ENCODE data around the gene ANGPTL4. TPM values are rescaled to one million over a fixed set of nuclear protein-coding genes. Genes with fewer than 3 reads are reported as not detected.

The ANGPTL4 gene
- total and polyA plus RNA-seq, 8 donors, result 2.8 to 169 (median 34.6) TPM

DNA sequence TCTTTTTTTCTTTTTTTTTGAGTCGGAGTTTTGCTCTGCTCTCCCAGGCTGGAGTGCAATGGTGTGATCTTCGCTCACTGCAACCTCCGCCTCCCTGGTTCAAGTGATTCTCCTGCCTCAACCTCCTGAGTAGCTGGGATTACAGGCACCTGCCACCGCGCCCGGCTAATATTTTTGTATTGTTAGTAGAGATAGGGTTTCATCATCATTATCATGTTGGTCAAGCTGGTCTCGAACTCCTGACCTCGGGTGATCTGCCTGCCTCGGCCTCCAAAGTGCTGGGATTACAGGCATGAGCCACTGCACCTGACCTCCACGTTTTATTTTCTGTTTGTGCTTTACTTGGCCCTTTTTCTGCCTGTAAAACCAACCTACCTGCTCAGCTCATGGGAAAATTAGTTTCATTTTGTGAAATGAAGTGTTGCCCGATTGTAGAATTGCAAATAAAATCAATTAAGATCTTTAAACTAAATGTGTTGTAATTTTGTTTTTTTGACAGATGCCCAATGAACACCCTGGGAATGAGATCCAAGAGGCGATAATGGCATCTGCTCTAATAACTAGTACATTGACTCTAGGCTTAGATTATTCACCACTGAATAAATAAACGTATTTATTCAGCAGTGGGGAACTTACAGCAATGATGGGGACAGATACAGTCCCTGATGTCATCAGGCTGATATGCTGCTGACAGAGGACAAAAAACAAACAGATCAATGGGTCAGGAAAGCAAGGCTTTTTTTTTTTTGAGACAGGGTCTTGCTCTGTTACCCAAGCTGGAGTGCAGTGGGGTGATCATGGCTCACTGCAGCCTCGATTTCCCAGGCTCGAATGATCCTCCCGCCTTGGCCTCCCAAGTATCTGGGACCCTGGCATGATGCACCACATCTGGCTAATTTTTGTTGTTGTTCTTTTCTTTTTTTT is 24.0 kb downstream of the ANGPTL4 start:
- peak in 2 of 6 donors; percentile 34 to 49 for DNase-seq
- Histone ChIP-seq H3K4me3 (no peak overlapping the region), H3K4me1 (peaks cover 28 to 50% (median 42%) of the 10 kb centered on the region in 3 donors), H3K9me3 (no peaks in the 10 kb centered on the region), H3K27me3 (no peaks in the 10 kb centered on the region), H3K27ac (peak overlapping the region; percentile 71 to 100 (median 88)), H3K36me3 (no peaks in the 10 kb centered on the region)
- FAIRE-seq, result no peak
- no peak for TF ChIP-seq CTCF (IDR thresholded peaks at IDR 0.05)
- peak; percentile 7 to 29 (median 11) for ATAC-seq
- intact Hi-C loops (cut with DNase I), result no loop called here
- 45 to 48% methylated on average over 16 of the region's 16 CpGs for WGBS, 2 donors

DNA sequence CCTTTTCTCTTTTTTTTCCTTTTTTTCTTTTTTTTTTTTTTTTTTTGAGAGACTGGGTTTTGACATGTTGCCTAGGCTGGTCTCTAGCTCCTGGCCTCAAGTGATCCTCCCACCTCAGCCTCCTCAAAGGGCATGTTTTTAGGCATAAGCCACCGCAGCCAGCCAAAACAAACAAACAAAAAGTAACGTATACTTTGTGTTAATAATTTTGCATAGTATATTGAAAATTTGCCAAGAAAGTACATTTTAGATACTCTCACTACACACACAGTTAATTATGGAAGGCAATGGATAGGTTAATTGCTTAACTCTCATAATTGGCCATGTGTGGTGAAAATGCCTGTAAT is 24.6 kb downstream of the ANGPTL4 start:
- intact Hi-C loops (cut with DNase I), result no loop called here
- ATAC-seq, result no peak
- TF ChIP-seq CTCF (IDR thresholded peaks at IDR 0.05), result no peak
- peaks cover 34 to 56% (median 48%) of the 10 kb centered on the region in 3 donors for H3K4me1 ChIP-seq
- DNase-seq, result no peak
- no peaks in the 10 kb centered on the region for H3K36me3 ChIP-seq
- WGBS, 2 donors, result 22 to 27% methylated on average over 2 of the region's 2 CpGs
- H3K27me3 ChIP-seq, result no peaks in the 10 kb centered on the region
- peak overlapping the region; percentile 71 to 100 (median 88) for H3K27ac ChIP-seq
- H3K4me3 ChIP-seq, result peak overlapping the region in 1 of 4 donors; percentile 87
- FAIRE-seq, result no peak
- no peaks in the 10 kb centered on the region for H3K9me3 ChIP-seq

DNA sequence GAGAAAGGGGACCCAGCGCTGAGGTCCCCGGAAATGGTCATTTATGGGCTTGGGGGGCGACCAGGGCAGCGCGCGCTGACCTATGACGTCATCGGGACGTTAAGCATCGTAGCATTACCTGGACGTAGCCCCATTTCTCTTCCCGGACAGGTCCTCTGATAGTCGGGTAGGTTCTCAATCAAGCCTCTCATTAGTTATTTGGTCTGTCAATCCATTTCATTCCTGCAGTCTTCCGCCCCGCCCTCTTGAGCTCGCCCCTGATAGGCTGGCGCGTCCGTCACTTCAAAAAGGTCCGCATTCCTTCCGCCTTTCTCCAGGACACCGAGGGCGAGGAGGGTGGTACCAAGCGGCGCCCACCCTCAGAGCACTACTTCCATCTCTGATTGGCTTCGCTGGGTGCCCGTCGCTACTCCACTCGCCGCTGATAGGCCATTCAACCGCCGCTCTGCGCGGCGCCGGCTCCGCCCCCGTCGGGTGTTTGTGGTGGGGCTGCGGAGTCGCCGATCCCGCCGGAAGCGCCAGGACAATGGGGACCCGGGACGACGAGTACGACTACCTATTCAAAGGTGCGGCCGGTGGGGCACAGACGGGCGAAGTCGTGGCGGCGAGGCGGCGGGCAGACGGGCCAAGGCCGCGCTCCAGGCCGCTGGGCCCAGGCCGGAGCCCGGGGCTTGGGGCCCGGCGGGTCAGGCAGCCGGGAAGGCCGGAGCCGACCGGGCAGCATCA is 26.1 kb downstream of the ANGPTL4 start, which contains the start of gene RAB11B:
Gene RAB11B, plus strand, starts transcription at position 470 of the 726 bp plus-strand sequence. Its CDS starts 57 bp downstream, at position 527.
- no peak for TF ChIP-seq CTCF (IDR thresholded peaks at IDR 0.05)
- ATAC-seq, result peak; percentile 81 to 88 (median 84)
- WGBS, 2 donors, result 0% methylated on average over 65 to 70 of the region's 70 CpGs
- intact Hi-C loops (cut with DNase I), result no loop called here
- Histone ChIP-seq H3K36me3 (no peaks in the 10 kb centered on the region), H3K27ac (peak within 1 kb of the TSS; percentile 100), H3K4me1 (peaks cover 40 to 61% (median 59%) of the 10 kb centered on the region in 3 donors), H3K4me3 (peak within 1 kb of the TSS; percentile 74 to 95 (median 90)), H3K9me3 (no peaks in the 10 kb centered on the region), H3K27me3 (no peaks in the 10 kb centered on the region)
- peak; percentile 93 to 100 (median 99) for DNase-seq
- peak; percentile 95 for FAIRE-seq

DNA sequence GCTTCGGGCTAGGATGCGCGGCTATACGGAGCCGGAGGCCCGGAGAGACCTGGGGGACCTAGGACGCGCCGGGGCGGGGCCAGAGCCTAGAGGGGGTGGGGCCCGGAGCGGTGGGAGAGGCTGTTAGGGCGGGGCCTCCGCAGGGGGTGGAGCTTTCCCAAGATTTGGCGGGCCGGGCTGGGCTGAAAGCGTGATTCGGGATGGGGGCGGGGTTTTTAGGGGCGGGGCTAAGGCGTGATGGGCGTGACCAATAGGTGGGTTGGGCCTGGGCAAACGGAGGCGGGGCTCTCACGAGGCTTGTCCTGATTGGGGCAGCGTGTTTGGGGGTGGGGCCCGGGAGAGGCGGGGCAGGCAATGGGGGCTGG is 26.6 kb downstream of the ANGPTL4 start:
- Histone ChIP-seq H3K9me3 (no peaks in the 10 kb centered on the region), H3K36me3 (no peaks in the 10 kb centered on the region), H3K27ac (peak overlapping the region; percentile 100), H3K4me3 (peak overlapping the region; percentile 74 to 95 (median 90)), H3K27me3 (no peaks in the 10 kb centered on the region), H3K4me1 (peaks cover 39 to 56% (median 55%) of the 10 kb centered on the region in 3 donors)
- DNase-seq (peak; percentile 94 to 99 (median 98)), FAIRE-seq (no peak), ATAC-seq (peak; percentile 71 to 80 (median 77))
- intact Hi-C loops (cut with DNase I), result no loop called here
- no peak for TF ChIP-seq CTCF (IDR thresholded peaks at IDR 0.05)
- 0 to 1% methylated on average over 16 to 28 of the region's 28 CpGs for WGBS, 2 donors
